22Rv1 (cell line): ENCODE measurements around the gene TMX1.

Source experiments
- H3K27ac ChIP-seq: fragments of 450-650 bp; 2 replicates; pipeline ENCODE4 v1.5.1; 2017
- ZFX ChIP-seq: fragments of 450-650 bp; IDR thresholded peaks from 2 replicates; pipeline ENCODE4 v1.6.1; 2017; ENCODE audit warnings: antibody characterized with exemption, borderline replicate concordance
- TF ChIP-seq, protein P1 (sequence below): fragments of 450-650 bp; IDR thresholded peaks from 2 replicates; pipeline ENCODE4 v1.5.1; 2017; ENCODE audit warnings: mild to moderate bottlenecking

The TMX1 gene

DNA sequence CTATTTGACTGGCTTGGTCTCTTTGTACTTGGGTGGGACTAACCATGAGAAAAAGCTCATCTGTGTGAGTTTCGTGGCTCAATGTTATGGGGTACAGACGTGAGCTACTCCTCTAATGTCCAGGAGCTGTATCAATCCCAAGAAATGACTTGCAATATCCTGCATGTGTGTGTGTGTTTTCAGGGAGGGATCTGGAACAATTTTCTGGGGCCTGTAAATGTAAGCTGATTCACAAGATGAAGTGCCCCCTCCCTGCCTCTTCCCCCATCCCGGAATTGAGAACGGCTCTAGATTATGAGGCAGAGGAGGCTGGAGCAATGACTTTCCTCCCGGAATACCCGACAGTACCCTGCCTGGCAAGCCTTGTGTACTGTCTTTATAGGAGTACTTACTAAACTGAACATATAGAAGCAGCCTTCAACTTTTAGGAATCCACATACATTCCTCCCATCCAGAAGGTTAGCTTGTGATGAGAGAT lies 53.9 kb downstream of the TMX1 start:
- TF ChIP-seq ZFX, result no peak
- TF ChIP-seq, protein P1, sequence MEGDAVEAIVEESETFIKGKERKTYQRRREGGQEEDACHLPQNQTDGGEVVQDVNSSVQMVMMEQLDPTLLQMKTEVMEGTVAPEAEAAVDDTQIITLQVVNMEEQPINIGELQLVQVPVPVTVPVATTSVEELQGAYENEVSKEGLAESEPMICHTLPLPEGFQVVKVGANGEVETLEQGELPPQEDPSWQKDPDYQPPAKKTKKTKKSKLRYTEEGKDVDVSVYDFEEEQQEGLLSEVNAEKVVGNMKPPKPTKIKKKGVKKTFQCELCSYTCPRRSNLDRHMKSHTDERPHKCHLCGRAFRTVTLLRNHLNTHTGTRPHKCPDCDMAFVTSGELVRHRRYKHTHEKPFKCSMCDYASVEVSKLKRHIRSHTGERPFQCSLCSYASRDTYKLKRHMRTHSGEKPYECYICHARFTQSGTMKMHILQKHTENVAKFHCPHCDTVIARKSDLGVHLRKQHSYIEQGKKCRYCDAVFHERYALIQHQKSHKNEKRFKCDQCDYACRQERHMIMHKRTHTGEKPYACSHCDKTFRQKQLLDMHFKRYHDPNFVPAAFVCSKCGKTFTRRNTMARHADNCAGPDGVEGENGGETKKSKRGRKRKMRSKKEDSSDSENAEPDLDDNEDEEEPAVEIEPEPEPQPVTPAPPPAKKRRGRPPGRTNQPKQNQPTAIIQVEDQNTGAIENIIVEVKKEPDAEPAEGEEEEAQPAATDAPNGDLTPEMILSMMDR, result no peak
- no peak overlapping the region for H3K27ac ChIP-seq

DNA sequence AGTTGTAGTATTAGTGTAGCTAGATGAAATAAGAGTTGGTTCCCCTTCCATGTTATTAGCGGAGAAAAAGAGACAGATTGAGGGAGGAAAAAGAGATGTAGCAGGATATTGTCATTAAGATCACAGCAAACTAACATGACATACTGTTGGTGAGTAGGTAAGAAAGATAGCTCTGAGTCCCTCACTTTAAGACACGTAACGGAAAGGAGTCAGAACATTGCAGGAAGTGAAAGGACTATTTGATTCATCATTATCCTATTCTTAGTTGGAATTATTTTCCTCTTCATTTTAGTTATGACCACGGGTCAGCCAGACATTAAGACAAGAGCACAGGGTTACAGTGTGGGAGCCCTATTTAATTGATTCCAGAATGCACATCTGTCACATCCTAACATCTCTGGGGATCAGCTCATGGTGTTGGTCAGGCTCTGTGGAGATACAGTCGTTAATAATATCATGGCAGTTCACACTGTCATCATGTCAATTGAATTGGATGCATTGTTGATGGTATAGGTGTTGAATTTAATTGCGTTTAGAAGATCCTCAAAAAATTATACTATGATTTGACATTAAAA lies 55.0 kb downstream of the TMX1 start:
- H3K27ac ChIP-seq, result no peak overlapping the region
- no peak for TF ChIP-seq ZFX
- TF ChIP-seq, protein P1, result no peak

DNA sequence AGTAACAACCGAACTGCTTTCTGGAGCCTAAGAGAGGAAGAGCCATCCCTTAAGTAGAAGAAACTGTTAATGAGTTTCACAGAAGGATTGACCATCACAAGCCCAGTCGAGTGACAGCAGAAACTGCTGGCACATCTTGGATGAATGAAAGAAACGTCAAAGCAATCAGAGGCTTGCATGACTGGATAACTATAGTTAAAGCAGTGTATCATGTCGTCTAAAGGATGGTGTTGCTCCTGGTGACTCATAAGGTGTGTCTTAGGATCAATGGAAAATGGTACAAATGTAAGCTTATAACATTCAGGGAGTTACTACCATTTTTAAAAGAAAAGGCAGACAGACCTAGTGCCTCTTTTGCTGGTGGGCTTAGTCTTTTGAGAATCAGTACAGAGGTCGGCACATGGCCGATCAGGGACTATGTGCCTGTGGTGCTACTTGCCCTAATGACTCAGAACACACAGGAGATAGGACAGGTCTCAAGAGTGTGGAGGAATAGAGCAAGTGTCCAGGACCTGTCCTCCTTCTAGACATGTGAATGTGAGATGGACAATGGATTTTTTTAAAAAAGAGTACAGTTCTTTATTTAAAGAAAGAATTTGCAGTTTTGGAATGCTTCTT lies 55.7 kb downstream of the TMX1 start:
- no peak overlapping the region for H3K27ac ChIP-seq
- TF ChIP-seq ZFX, result no peak
- TF ChIP-seq, protein P1, result no peak

DNA sequence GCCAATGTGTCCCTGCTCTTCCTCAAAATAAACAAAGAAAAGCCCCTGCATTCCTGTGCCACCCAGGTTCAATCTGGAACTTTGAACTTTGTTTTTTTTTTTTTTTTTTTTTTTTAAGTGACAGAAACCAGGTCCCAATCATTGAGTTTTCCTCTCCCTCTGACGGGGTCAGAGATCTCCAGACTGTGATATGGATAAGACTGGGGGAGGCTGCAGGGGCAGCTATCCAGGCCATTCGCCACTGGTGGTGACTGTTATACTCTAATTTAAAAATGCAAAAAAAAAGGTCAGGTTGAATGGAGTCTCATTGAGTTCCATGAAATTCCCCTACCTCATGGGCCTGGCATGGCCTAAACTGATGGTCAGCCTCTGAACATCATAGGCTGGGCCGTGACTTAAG lies 57.0 kb downstream of the TMX1 start:
- H3K27ac ChIP-seq, result no peak overlapping the region
- TF ChIP-seq ZFX, result no peak
- TF ChIP-seq, protein P1, result no peak

DNA sequence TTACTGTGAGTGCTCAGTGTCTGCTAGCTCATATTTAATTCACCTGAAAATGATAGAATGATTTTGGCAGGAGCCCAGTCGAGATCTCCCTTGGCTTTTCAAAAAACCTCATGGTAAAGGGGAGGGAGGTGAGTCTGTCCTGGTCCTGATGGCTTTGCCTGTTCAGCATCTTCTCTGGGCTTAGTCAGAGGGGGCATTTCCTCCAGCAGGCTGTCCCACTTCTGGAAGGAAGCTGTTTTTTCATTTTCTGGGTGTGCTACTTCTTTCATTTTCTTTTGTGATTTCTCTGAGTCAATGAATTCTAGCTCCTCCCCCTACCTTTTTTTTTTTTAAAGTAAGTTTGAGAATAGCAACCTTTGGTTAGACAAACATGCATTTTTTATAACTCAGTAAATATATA lies 58.8 kb downstream of the TMX1 start:
- no peak overlapping the region for H3K27ac ChIP-seq
- no peak for TF ChIP-seq ZFX
- TF ChIP-seq, protein P1, result no peak

DNA sequence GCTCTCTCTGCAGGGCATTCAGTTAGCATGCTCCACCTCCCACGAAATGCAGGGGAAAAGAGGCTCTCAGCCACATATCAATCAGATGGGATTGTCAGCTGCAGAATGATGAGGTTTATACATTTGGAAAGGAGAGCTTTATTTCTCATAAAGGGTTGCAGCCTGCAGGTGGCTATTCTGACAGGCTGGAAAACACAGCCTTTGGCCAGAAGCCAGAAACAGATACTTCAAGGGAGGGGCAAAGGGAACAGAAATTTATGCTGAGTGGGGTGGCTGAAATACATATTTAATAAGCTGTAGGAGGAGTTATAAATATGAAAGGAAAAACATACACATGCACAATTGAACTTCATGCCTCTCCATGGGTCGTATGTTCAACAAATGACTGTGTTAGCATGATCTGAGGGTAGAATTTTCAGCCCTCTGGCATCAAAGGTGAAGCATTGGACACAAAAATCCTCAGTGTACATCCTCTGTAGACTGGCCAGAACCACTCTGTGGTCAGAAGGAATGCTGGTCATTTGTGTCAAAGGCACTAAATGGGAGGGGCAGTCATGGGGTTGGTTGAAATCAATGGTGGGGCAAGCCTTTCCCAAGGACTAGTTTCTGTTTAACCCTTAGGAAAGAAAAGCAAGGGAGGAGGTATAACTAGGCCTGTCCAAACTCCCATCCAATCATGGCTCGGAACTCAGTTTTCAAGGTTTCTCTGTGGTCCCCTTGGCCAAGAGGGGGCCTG lies 62.4 kb downstream of the TMX1 start:
- no peak overlapping the region for H3K27ac ChIP-seq
- no peak for TF ChIP-seq ZFX
- TF ChIP-seq, protein P1, result no peak

DNA sequence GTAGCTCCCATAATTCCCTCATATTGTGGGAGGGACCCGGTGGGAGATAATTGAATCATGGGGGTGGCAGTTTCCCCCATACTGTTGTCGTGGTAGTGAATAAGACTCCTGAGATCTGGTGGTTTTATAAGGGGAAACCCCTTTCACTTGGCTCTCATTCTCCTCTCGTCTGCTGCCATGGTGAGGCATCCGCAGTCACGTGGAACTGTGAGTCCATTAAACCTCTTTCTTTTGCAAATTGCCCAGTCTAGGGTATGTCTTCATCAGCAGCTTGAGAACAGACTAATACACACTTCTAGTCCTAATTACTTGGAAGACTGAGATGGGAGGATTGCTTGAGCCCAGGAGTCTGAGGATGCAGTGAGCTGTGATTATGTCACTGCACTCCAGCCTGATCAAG lies 64.4 kb downstream of the TMX1 start:
- H3K27ac ChIP-seq, result no peak overlapping the region
- no peak for TF ChIP-seq ZFX
- TF ChIP-seq, protein P1, result no peak
